GM21381 (cell line): ENCODE results near the gene PCDHGB5.
"Not testable (repeated sequence)": the region's sequence is repeated elsewhere in the genome, so short reads cannot be mapped to it uniquely, and the experiment has no call there.

Experiments
- ATAC-seq: cut with Tn5 transposase; IDR thresholded peaks from one replicate; pipeline ENCODE4 v1.9.1; 2021; ENCODE audit warnings: mild to moderate bottlenecking, moderate library complexity; ENCODE audit not compliant: unreplicated experiment

PCDHGB5 gene

GRCh38 chr5:141375444-141376155, 22.1 kb upstream of the PCDHGB5 start:
- not testable (repeated sequence) for ATAC-seq

GRCh38 chr5:141382469-141383294, 15.1 kb upstream of the PCDHGB5 start, which contains the start of gene PCDHGA7:
Gene PCDHGA7 (plus strand): TSS chr5:141382742. CDS start chr5:141382900, 158 bp downstream.
- ATAC-seq, result no peak

DNA sequence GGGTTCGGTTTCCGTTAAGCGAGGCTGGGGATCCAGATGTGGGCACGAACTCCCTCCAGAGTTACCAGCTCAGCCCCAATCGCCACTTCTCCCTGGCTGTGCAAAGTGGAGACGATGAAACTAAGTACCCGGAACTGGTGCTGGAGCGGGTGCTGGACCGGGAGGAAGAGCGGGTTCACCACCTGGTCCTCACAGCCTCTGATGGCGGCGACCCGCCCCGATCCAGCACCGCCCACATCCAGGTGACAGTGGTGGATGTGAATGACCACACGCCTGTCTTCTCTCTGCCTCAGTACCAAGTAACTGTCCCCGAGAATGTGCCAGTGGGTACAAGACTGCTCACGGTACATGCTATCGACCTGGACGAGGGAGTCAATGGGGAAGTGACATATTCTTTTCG, 14.4 kb upstream of the PCDHGB5 start:
- ATAC-seq, result no peak

- ATAC-seq, result no peak
Observed at GRCh38 chr5:141384471-141385267, 13.1 kb upstream of the PCDHGB5 start.

GRCh38 chr5:141387557-141388311, 10.0 kb upstream of the PCDHGB5 start, which contains the start of gene PCDHGB4:
Gene PCDHGB4 (plus strand): TSS chr5:141387698. CDS start chr5:141387885, 187 bp downstream.
- ATAC-seq, result not testable (repeated sequence)

- ATAC-seq, result no peak
Observed at GRCh38 chr5:141388661-141389060, 9.1 kb upstream of the PCDHGB5 start.

GRCh38 chr5:141389153-141390042, 8.3 kb upstream of the PCDHGB5 start:
- no peak for ATAC-seq

DNA sequence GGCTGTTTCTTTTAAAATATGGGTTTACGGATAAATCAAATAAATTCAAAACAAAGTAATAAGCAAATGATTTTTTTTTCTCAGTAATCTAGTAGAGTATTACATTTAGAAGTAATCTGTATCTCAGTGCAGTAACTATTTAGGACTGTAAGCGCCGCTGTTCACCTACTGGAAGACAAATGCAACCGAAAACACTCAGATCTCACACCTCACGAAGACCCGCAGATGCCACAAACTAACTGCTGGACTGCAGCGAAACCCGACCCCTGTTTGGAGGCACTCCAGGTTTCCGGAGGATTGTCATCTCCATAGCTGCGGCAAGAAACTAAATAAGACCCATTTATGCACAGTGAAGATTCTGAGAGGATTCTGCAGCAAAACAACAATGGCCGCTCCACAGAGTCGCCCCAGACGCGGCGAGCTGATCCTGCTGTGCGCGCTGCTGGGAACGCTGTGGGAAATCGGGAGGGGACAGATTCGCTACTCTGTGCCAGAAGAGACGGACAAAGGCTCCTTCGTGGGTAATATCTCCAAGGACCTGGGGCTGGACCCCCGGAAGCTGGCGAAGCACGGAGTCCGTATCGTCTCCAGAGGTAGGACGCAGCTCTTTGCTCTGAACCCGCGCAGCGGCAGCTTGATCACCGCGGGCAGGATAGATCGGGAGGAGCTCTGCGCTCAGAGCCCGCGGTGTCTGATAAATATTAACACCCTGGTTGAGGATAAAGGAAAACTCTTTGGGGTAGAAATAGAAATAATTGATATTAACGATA, 5.1 kb upstream of the PCDHGB5 start, which contains the start of gene PCDHGA8:
Gene PCDHGA8 (plus strand): TSS at position 205 of the 770 bp plus-strand sequence. CDS start 181 bp downstream, at position 386.
- no peak for ATAC-seq

DNA sequence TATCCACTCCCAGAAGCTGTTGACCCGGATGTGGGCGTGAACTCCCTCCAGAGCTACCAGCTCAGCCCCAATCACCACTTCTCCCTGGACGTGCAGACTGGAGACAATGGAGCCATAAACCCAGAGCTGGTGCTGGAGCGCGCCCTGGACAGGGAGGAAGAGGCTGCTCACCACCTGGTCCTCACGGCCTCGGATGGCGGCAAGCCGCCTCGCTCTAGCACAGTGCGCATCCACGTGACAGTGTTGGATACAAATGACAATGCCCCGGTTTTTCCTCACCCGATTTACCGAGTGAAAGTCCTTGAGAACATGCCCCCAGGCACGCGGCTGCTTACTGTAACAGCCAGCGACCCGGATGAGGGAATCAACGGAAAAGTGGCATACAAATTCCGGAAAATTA, 4.5 kb upstream of the PCDHGB5 start:
- no peak for ATAC-seq

GRCh38 chr5:141394401-141395187, 3.2 kb upstream of the PCDHGB5 start:
- not testable (repeated sequence) for ATAC-seq

DNA sequence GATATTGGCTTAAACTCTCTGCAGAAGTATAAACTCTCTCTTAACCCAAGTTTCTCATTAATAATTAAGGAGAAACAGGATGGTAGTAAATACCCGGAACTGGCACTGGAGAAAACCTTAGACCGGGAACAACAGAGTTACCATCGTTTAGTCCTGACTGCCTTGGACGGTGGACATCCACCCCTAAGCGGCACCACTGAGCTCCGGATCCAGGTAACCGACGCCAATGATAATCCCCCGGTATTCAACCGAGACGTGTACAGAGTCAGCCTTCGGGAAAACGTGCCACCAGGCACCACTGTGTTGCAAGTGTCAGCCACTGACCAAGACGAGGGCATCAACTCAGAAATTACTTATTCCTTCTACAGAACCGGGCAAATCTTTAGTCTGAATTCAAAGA, 861 bp downstream of the PCDHGB5 start:
- no peak for ATAC-seq

DNA sequence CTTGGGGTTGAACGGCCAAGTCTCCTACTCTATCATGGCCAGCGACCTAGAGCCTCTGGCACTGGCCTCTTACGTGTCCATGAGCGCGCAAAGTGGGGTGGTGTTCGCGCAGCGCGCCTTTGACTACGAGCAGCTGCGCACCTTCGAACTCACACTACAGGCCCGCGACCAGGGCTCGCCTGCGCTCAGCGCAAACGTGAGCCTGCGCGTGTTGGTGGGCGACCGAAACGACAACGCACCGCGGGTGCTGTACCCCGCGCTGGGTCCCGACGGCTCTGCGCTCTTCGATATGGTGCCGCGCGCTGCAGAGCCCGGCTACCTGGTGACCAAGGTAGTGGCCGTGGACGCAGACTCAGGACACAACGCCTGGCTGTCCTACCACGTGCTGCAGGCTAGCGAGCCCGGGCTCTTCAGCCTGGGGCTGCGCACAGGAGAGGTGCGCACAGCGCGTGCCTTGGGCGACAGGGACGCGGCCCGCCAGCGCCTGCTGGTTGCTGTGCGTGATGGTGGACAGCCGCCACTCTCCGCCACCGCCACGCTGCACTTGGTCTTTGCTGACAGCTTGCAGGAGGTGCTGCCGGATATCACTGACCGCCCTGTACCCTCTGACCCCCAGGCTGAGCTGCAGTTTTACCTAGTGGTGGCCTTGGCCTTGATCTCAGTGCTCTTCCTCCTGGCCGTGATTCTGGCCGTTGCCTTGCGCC, 2.0 kb downstream of the PCDHGB5 start:
- ATAC-seq, result no peak

DNA sequence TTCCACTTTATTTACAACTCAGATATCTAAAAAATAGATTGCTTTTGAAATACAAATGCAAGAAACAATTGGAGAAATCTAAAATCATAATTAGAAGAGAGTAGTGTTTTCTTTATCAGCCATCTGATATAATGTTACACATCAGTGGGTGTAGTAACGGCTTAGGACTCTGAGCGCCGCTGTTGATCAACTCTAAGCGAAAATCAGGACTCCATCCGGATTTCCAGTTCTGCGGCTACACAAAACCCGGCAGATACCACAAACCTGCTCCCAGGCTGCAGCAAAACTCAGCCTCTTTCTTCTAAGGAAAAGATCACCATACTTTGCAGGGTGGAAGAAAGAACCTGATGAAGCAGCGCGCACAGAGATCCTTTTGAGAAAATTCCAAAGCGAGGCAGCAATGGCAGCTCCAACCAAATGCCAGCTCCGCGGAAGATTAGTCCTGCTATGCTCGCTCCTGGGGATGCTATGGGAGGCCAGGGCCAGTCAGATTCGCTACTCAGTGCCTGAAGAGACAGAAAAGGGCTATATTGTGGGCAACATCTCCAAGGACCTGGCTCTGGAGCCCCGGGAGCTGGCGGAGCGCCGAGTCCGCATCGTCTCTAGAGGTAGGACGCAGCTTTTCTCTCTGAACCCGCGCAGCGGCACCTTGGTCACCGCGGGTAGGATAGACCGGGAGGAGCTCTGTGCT, 5.0 kb downstream of the PCDHGB5 start, which contains the start of gene PCDHGA9:
Gene PCDHGA9 (plus strand): TSS at position 226 of the 691 bp plus-strand sequence. CDS start 175 bp downstream, at position 401.
- ATAC-seq, result no peak

- ATAC-seq, result no peak
Observed at GRCh38 chr5:141403387-141403786, 5.6 kb downstream of the PCDHGB5 start.

DNA sequence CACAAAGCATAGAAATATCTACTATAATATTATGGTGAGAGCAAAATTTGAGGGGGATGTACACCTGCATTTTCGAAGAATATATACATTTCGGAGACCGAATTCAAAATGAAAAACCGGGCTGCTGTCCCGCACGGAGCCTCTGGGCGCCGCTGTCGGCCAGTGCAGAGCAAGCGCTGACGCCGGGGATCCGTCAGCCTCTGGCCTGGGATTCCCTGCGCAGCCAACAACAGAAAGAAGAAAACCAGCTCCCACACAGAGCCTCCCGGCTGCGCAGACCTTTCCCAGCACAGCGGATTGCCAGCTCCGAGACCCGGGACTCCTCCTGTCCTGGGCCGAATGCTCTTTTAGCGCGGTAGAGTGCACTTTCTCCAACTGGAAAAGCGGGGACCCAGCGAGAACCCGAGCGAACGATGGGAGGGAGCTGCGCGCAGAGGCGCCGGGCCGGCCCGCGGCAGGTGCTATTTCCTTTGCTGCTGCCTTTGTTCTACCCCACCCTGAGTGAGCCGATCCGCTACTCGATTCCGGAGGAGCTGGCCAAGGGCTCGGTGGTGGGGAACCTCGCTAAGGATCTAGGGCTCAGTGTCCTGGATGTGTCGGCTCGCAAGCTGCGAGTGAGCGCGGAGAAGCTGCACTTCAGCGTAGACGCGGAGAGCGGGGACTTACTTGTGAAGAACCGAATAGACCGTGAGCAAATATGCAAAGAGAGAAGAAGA, 10.2 kb downstream of the PCDHGB5 start, which contains the start of gene PCDHGB6:
Gene PCDHGB6 (plus strand): TSS at position 232 of the 716 bp plus-strand sequence. CDS start 182 bp downstream, at position 414.
- not testable (repeated sequence) for ATAC-seq
